ENCODE measurements around the gene PTPN14. TPM values are rescaled to one million over a fixed set of nuclear protein-coding genes. Genes with fewer than 3 reads are reported as not detected.

Gene PTPN14
- total and polyA plus RNA-seq, 4 donors: 7.3 to 50.5 (median 28.2) TPM

- Histone ChIP-seq H3K9me3 (ENCODE audit: control insufficient read depth, low read length) (no peaks in the 10 kb centered on the region), H3K4me1 (ENCODE audit: control insufficient read depth in 1 of 2, insufficient read depth in 2 of 2, low read length in 2 of 2) (no peaks in the 10 kb centered on the region), H3K36me3 (ENCODE audit: control insufficient read depth in 1 of 2, insufficient read depth in 2 of 2, low read length in 1 of 2) (no peaks in the 10 kb centered on the region), H3K4me3 (ENCODE audit: low read length in 2 of 2) (no peak overlapping the region), H3K27ac (ENCODE audit: low read depth in 1 of 2, low read length in 2 of 2) (no peak overlapping the region), H3K27me3 (ENCODE audit: control insufficient read depth in 1 of 2, insufficient read depth in 2 of 2, low read length in 1 of 2) (no peaks in the 10 kb centered on the region)
- ATAC-seq (ENCODE audit: low FRiP score) (no peak), DNase-seq (no peak)
- 75 to 81% methylated on average over 9 of the region's 9 CpGs for WGBS, 2 donors
- intact Hi-C loops (cut with DNase I): loop anchor here (2.0 kb wide), 1 partner anchor 253 kb away; no protein-coding TSS in a partner anchor
These were observed 219.5 kb downstream of the PTPN14 start for GRCh38 chr1:214331827-214332423.

GRCh38 chr1:214331180-214331579 lies 220.2 kb downstream of the PTPN14 start:
- H3K4me3 ChIP-seq (ENCODE audit: low read length in 2 of 2): no peak overlapping the region
- H3K36me3 ChIP-seq (ENCODE audit: control insufficient read depth in 1 of 2, insufficient read depth in 2 of 2, low read length in 1 of 2): no peaks in the 10 kb centered on the region
- H3K4me1 ChIP-seq (ENCODE audit: control insufficient read depth in 1 of 2, insufficient read depth in 2 of 2, low read length in 2 of 2): no peaks in the 10 kb centered on the region
- no peaks in the 10 kb centered on the region for H3K27me3 ChIP-seq (ENCODE audit: control insufficient read depth in 1 of 2, insufficient read depth in 2 of 2, low read length in 1 of 2)
- intact Hi-C loops (cut with DNase I): no loop called here
- H3K9me3 ChIP-seq (ENCODE audit: control insufficient read depth, low read length): no peaks in the 10 kb centered on the region
- DNase-seq (no peak), ATAC-seq (ENCODE audit: low FRiP score) (no peak)
- 90 to 95% methylated on average over 1 of the region's 1 CpG for WGBS, 2 donors
- no peak overlapping the region for H3K27ac ChIP-seq (ENCODE audit: low read depth in 1 of 2, low read length in 2 of 2)

- H3K27me3 ChIP-seq (ENCODE audit: control insufficient read depth in 1 of 2, insufficient read depth in 2 of 2, low read length in 1 of 2): no peaks in the 10 kb centered on the region
- ATAC-seq (ENCODE audit: low FRiP score) (no peak), DNase-seq (no peak)
- no peaks in the 10 kb centered on the region for H3K9me3 ChIP-seq (ENCODE audit: control insufficient read depth, low read length)
- 91 to 93% methylated on average over 12 of the region's 12 CpGs for WGBS, 2 donors
- no peak overlapping the region for H3K4me3 ChIP-seq (ENCODE audit: low read length in 2 of 2)
- intact Hi-C loops (cut with DNase I): no loop called here
- H3K4me1 ChIP-seq (ENCODE audit: control insufficient read depth in 1 of 2, insufficient read depth in 2 of 2, low read length in 2 of 2): no peaks in the 10 kb centered on the region
- H3K36me3 ChIP-seq (ENCODE audit: control insufficient read depth in 1 of 2, insufficient read depth in 2 of 2, low read length in 1 of 2): no peaks in the 10 kb centered on the region
- no peak overlapping the region for H3K27ac ChIP-seq (ENCODE audit: low read depth in 1 of 2, low read length in 2 of 2)
These were observed 220.7 kb downstream of the PTPN14 start for GRCh38 chr1:214330715-214331114.

GRCh38 chr1:214330222-214330621 lies 221.2 kb downstream of the PTPN14 start:
- 84 to 92% methylated on average over 3 of the region's 3 CpGs for WGBS, 2 donors
- Histone ChIP-seq H3K4me3 (ENCODE audit: low read length in 2 of 2) (no peak overlapping the region), H3K36me3 (ENCODE audit: control insufficient read depth in 1 of 2, insufficient read depth in 2 of 2, low read length in 1 of 2) (no peaks in the 10 kb centered on the region), H3K27ac (ENCODE audit: low read depth in 1 of 2, low read length in 2 of 2) (no peak overlapping the region), H3K4me1 (ENCODE audit: control insufficient read depth in 1 of 2, insufficient read depth in 2 of 2, low read length in 2 of 2) (no peaks in the 10 kb centered on the region), H3K9me3 (ENCODE audit: control insufficient read depth, low read length) (no peaks in the 10 kb centered on the region), H3K27me3 (ENCODE audit: control insufficient read depth in 1 of 2, insufficient read depth in 2 of 2, low read length in 1 of 2) (no peaks in the 10 kb centered on the region)
- DNase-seq (no peak), ATAC-seq (ENCODE audit: low FRiP score) (no peak)
- intact Hi-C loops (cut with DNase I): no loop called here

GRCh38 chr1:214329470-214330220 lies 221.8 kb downstream of the PTPN14 start:
- no peak overlapping the region for H3K4me3 ChIP-seq (ENCODE audit: low read length in 2 of 2)
- no peak overlapping the region for H3K27ac ChIP-seq (ENCODE audit: low read depth in 1 of 2, low read length in 2 of 2)
- H3K4me1 ChIP-seq (ENCODE audit: control insufficient read depth in 1 of 2, insufficient read depth in 2 of 2, low read length in 2 of 2): no peaks in the 10 kb centered on the region
- no peaks in the 10 kb centered on the region for H3K36me3 ChIP-seq (ENCODE audit: control insufficient read depth in 1 of 2, insufficient read depth in 2 of 2, low read length in 1 of 2)
- DNase-seq (no peak), ATAC-seq (ENCODE audit: low FRiP score) (no peak)
- WGBS, 2 donors: 93 to 94% methylated on average over 20 of the region's 20 CpGs
- intact Hi-C loops (cut with DNase I): loop anchor here (1.0 to 5.0 kb wide), 5 partner anchors 52 to 115 kb away; no protein-coding TSS in a partner anchor
- no peaks in the 10 kb centered on the region for H3K27me3 ChIP-seq (ENCODE audit: control insufficient read depth in 1 of 2, insufficient read depth in 2 of 2, low read length in 1 of 2)
- no peaks in the 10 kb centered on the region for H3K9me3 ChIP-seq (ENCODE audit: control insufficient read depth, low read length)

- no peak overlapping the region for H3K27ac ChIP-seq (ENCODE audit: low read depth in 1 of 2, low read length in 2 of 2)
- H3K4me3 ChIP-seq (ENCODE audit: low read length in 2 of 2): no peak overlapping the region
- H3K36me3 ChIP-seq (ENCODE audit: control insufficient read depth in 1 of 2, insufficient read depth in 2 of 2, low read length in 1 of 2): no peaks in the 10 kb centered on the region
- no peaks in the 10 kb centered on the region for H3K27me3 ChIP-seq (ENCODE audit: control insufficient read depth in 1 of 2, insufficient read depth in 2 of 2, low read length in 1 of 2)
- no peaks in the 10 kb centered on the region for H3K9me3 ChIP-seq (ENCODE audit: control insufficient read depth, low read length)
- 58% methylated on average over 11 of the region's 11 CpGs for WGBS, 2 donors
- ATAC-seq (ENCODE audit: low FRiP score): peak; percentile 91
- peak; percentile 76 to 88 for DNase-seq
- intact Hi-C loops (cut with DNase I): loop anchor here (1.0 to 5.0 kb wide), 5 partner anchors 52 to 114 kb away; no protein-coding TSS in a partner anchor
- no peaks in the 10 kb centered on the region for H3K4me1 ChIP-seq (ENCODE audit: control insufficient read depth in 1 of 2, insufficient read depth in 2 of 2, low read length in 2 of 2)
These were observed 222.5 kb downstream of the PTPN14 start for GRCh38 chr1:214328770-214329469.

GRCh38 chr1:214327514-214327913 lies 223.9 kb downstream of the PTPN14 start:
- DNase-seq (no peak), ATAC-seq (ENCODE audit: low FRiP score) (no peak)
- WGBS, 2 donors: 35 to 39% methylated on average over 1 of the region's 1 CpG
- H3K9me3 ChIP-seq (ENCODE audit: control insufficient read depth, low read length): no peaks in the 10 kb centered on the region
- H3K27ac ChIP-seq (ENCODE audit: low read depth in 1 of 2, low read length in 2 of 2): no peak overlapping the region
- no peaks in the 10 kb centered on the region for H3K27me3 ChIP-seq (ENCODE audit: control insufficient read depth in 1 of 2, insufficient read depth in 2 of 2, low read length in 1 of 2)
- no peak overlapping the region for H3K4me3 ChIP-seq (ENCODE audit: low read length in 2 of 2)
- H3K36me3 ChIP-seq (ENCODE audit: control insufficient read depth in 1 of 2, insufficient read depth in 2 of 2, low read length in 1 of 2): no peaks in the 10 kb centered on the region
- intact Hi-C loops (cut with DNase I): loop anchor here in 1 of 2 donors (5.0 kb wide), 2 partner anchors 50 to 110 kb away; no protein-coding TSS in a partner anchor
- H3K4me1 ChIP-seq (ENCODE audit: control insufficient read depth in 1 of 2, insufficient read depth in 2 of 2, low read length in 2 of 2): no peaks in the 10 kb centered on the region

GRCh38 chr1:214326406-214326805 lies 225.0 kb downstream of the PTPN14 start:
- intact Hi-C loops (cut with DNase I): loop anchor here in 1 of 2 donors (5.0 kb wide), 2 partner anchors 49 to 109 kb away; no protein-coding TSS in a partner anchor
- ATAC-seq (ENCODE audit: low FRiP score) (no peak), DNase-seq (no peak)
- Histone ChIP-seq H3K36me3 (ENCODE audit: control insufficient read depth in 1 of 2, insufficient read depth in 2 of 2, low read length in 1 of 2) (no peaks in the 10 kb centered on the region), H3K4me1 (ENCODE audit: control insufficient read depth in 1 of 2, insufficient read depth in 2 of 2, low read length in 2 of 2) (no peaks in the 10 kb centered on the region), H3K27me3 (ENCODE audit: control insufficient read depth in 1 of 2, insufficient read depth in 2 of 2, low read length in 1 of 2) (no peaks in the 10 kb centered on the region), H3K4me3 (ENCODE audit: low read length in 2 of 2) (no peak overlapping the region), H3K9me3 (ENCODE audit: control insufficient read depth, low read length) (no peaks in the 10 kb centered on the region), H3K27ac (ENCODE audit: low read depth in 1 of 2, low read length in 2 of 2) (no peak overlapping the region)
- WGBS, 2 donors: 89 to 91% methylated on average over 5 of the region's 5 CpGs

All from aorta (tissue), 5 donors.